Kidney tubule cell (primary cell): ENCODE data around the gene DNAAF6.
"Not testable (repeated sequence)": the region's sequence is repeated elsewhere in the genome, so short reads cannot be mapped to it uniquely, and the experiment has no call there.

ENCODE experiments used
- DNase-seq: peaks from one replicate; pipeline ENCODE4 v3.0.0-alpha.2; 2018; ENCODE audit warnings: low spot score

Gene DNAAF6

GRCh38 chrX:107205770-107206696 is at the start of gene DNAAF6, which contains the start of gene NUP62CL:
DNAAF6 (plus strand) TSS chrX:107206611; CDS start chrX:107212876, 6,265 bp downstream.
NUP62CL (minus strand) TSS chrX:107206433; CDS start chrX:107175146, 31,287 bp downstream.
- peak; percentile 81 for DNase-seq

- not testable (repeated sequence) for DNase-seq
Measured at GRCh38 chrX:107157618-107158017, 48.8 kb upstream of the DNAAF6 start.

- no peak for DNase-seq
Measured at GRCh38 chrX:107167163-107167921, 39.1 kb upstream of the DNAAF6 start.

- DNase-seq, result no peak
Measured at GRCh38 chrX:107168257-107168656, 38.2 kb upstream of the DNAAF6 start.

GRCh38 chrX:107168712-107169111 is 37.7 kb upstream of the DNAAF6 start:
- DNase-seq, result no peak

- no peak for DNase-seq
Measured at GRCh38 chrX:107171369-107172102, 34.9 kb upstream of the DNAAF6 start.

- DNase-seq, result no peak
Measured at GRCh38 chrX:107197319-107197718, 9.1 kb upstream of the DNAAF6 start.

GRCh38 chrX:107198074-107198473 is 8.3 kb upstream of the DNAAF6 start:
- not testable (repeated sequence) for DNase-seq

- peak; percentile 59 for DNase-seq
Measured at GRCh38 chrX:107199491-107199890, 6.9 kb upstream of the DNAAF6 start.

- DNase-seq, result peak; percentile 44
Measured at GRCh38 chrX:107204068-107204605, 2.3 kb upstream of the DNAAF6 start.

GRCh38 chrX:107206697-107207065 is 270 bp downstream of the DNAAF6 start:
- no peak for DNase-seq

- DNase-seq, result no peak
Measured at GRCh38 chrX:107207089-107207488, 678 bp downstream of the DNAAF6 start.

- DNase-seq, result no peak
Measured at GRCh38 chrX:107207943-107208342, 1.5 kb downstream of the DNAAF6 start.

- no peak for DNase-seq
Measured at GRCh38 chrX:107213477-107213876, 7.1 kb downstream of the DNAAF6 start.

- no peak for DNase-seq
Measured at GRCh38 chrX:107226757-107227156, 20.3 kb downstream of the DNAAF6 start.

GRCh38 chrX:107227780-107228485 is 21.5 kb downstream of the DNAAF6 start:
- no peak for DNase-seq

GRCh38 chrX:107228486-107228819 is 22.0 kb downstream of the DNAAF6 start:
- DNase-seq, result no peak

GRCh38 chrX:107272431-107272921 is 66.1 kb downstream of the DNAAF6 start:
- DNase-seq, result peak; percentile 9

GRCh38 chrX:107273795-107274194 is 67.4 kb downstream of the DNAAF6 start:
- DNase-seq, result no peak

GRCh38 chrX:107288676-107289075 is 82.3 kb downstream of the DNAAF6 start:
- peak; percentile 73 for DNase-seq

- peak; percentile 3 for DNase-seq
Measured at GRCh38 chrX:107290019-107290418, 83.6 kb downstream of the DNAAF6 start.
